Measurements from ENCODE around the gene PLA2G2C. TPM values are rescaled to one million over a fixed set of nuclear protein-coding genes. Genes with fewer than 3 reads are reported as not detected.

The PLA2G2C gene
- total and polyA plus RNA-seq, 2 of the 8 experiments (the other 6 are each of a cell fraction or from before 2014, with no cell fraction given), result not detected

- POLR2A ChIA-PET (ENCODE audit: partially characterized antibody), result no interaction called here
- H3K56ac ChIP-seq (replicated peaks; ENCODE audit: insufficient read length, low read depth, low read length), result no peak overlapping the region
- no peak overlapping the region for H2BK120ac ChIP-seq (replicated peaks; ENCODE audit: low read depth, low read length)
- no peak for TF ChIP-seq POU5F1 (IDR thresholded peaks at IDR 0.05; ENCODE audit: low read depth, low read length)
- no peak overlapping the region for H3K23ac ChIP-seq (ENCODE audit: insufficient read length)
- H3K4me1 ChIP-seq (replicated peaks in 1 of 4; ENCODE audit: control insufficient read depth in 3 of 4, insufficient read depth in 4 of 4, low read length in 3 of 4), result no peaks in the 10 kb centered on the region
- no peak overlapping the region for H3K4me3 ChIP-seq (ENCODE audit: extremely low read depth in 1 of 4, insufficient read depth in 2 of 4, low read depth in 3 of 4, low read length in 4 of 4)
- H3K9me3 ChIP-seq (ENCODE audit: insufficient read depth in 2 of 2, low read depth in 1 of 2, low read length in 1 of 2), result no peaks in the 10 kb centered on the region
- H3K18ac ChIP-seq (ENCODE audit: extremely low read depth, low read length), result no peak overlapping the region
- H3K4me2 ChIP-seq (ENCODE audit: insufficient read depth in 1 of 2, low read depth in 2 of 2, low read length in 2 of 2), result no peak overlapping the region
- no peak overlapping the region for H2AK5ac ChIP-seq (ENCODE audit: low read depth, low read length)
- H3K23me2 ChIP-seq (ENCODE audit: low read depth, low read length), result no peaks in the 10 kb centered on the region
- no peaks in the 10 kb centered on the region for H3K79me2 ChIP-seq (ENCODE audit: control insufficient read depth in 1 of 2, insufficient read depth in 2 of 2, low read length in 2 of 2)
- no peak overlapping the region for H2BK15ac ChIP-seq (ENCODE audit: low read length)
- H3K4ac ChIP-seq (replicated peaks; ENCODE audit: insufficient read length, low read depth, low read length), result no peak overlapping the region
- no peak overlapping the region for H4K91ac ChIP-seq (replicated peaks; ENCODE audit: insufficient read length, low read length)
- no peak overlapping the region for H3K9ac ChIP-seq (replicated peaks in 1 of 4; ENCODE audit: extremely low read depth in 1 of 4, low read depth in 3 of 4, low read length in 3 of 4)
- no peak overlapping the region for H4K5ac ChIP-seq (ENCODE audit: insufficient read length, low read depth, low read length)
- H2AFZ ChIP-seq (ENCODE audit: low read length), result no peak overlapping the region
- H2BK20ac ChIP-seq (ENCODE audit: low read length), result no peak overlapping the region
- CTCF ChIA-PET (ENCODE audit: partially characterized antibody), result interaction anchor here (0.7 to 2.3 kb wide), 13 partner anchors 10 to 390 kb away, joined by 3 to 11 read pairs (median 5); no protein-coding TSS in a partner anchor
- H3K27me3 ChIP-seq (replicated peaks in 1 of 4; ENCODE audit: control insufficient read depth in 3 of 4, extremely low read depth in 1 of 4, insufficient read depth in 3 of 4, low read length in 3 of 4), result no peaks in the 10 kb centered on the region; a peak in 1 of 7 replicates
- H3K14ac ChIP-seq (ENCODE audit: insufficient read length), result no peak overlapping the region
- H3K36me3 ChIP-seq (ENCODE audit: control insufficient read depth in 2 of 4, insufficient read depth in 4 of 4, low read length in 3 of 4), result no peaks in the 10 kb centered on the region
- no peaks in the 10 kb centered on the region for H4K20me1 ChIP-seq (replicated peaks in 1 of 2; ENCODE audit: control insufficient read depth in 1 of 2, insufficient read depth in 2 of 2, low read length in 2 of 2)
- no peak overlapping the region for H4K8ac ChIP-seq (ENCODE audit: extremely low read depth, insufficient read depth, low read length)
- WGBS, 2 experiments (ENCODE audit: extremely low coverage in 1 of 2, insufficient coverage in 1 of 2, insufficient read length in 1 of 2, insufficient replicate concordance in 2 of 2, low coverage in 1 of 2, low lambda C conversion rate in 2 of 2, missing lambda C conversion rate in 1 of 2), result 89% methylated on average over 5 of the region's 5 CpGs; no CpG with 5 or more reads in 1 of the 2 experiments
- FAIRE-seq (no peak), DNase-seq (ENCODE audit: low read depth in 1 of 2, low spot score in 2 of 2) (no peak)
- no peaks in the 10 kb centered on the region for H3K79me1 ChIP-seq (ENCODE audit: low read depth, low read length)
- no peak overlapping the region for H2BK12ac ChIP-seq (ENCODE audit: low read depth, low read length)
- H2BK5ac ChIP-seq (ENCODE audit: low read depth, low read length), result no peak overlapping the region
- no peak overlapping the region for H3K27ac ChIP-seq (ENCODE audit: low read depth, low read length)
Observed at GRCh38 chr1:20202166-20202565, 15.8 kb upstream of the PLA2G2C start.

All from H1 (cell line).